Activated effector memory CD4-positive, alpha-beta T cell treated with anti-CD3 and anti-CD28 coated beads, Interleukin-2, amount 50 U/mL, for 16 hours (primary cell): Measurements from ENCODE around the gene PRXL2A.

Source experiments
- DNase-seq: peaks from one replicate; pipeline ENCODE4 v3.0.0-alpha.2; 2020

The PRXL2A gene

DNA sequence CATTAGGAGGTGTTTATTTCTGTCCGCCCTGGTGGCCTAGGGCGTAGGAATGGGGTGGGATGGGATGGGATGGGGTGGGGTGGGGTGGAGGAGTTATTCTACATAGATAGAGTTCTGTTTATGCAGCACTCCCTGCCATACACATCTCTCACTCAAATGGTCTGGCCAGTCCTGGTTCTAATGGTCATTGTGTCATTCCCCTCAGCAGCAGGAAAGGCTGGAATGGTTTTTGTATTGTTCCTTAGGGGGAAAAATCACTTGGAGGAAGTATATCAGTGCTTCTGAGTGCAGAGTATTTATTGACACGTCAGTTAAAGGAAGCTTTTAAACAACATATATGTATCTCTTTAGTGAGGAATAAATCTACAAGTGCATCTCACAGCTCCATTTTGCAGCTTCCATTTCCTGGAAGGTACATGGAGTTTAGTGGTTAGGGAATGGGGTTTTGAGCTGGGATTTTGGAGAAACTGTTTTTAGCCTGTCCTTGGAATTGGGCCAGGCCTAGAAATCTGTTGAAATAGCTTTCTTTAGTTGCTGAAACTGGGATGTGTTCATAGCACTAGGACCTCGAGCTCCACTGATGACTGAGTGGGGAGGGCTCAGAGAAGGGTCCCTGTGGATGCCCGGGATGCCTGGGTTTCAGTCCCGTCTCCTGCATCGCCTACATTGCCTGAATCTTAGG, 54.1 kb downstream of the PRXL2A start:
- DNase-seq: peak; percentile 51

DNA sequence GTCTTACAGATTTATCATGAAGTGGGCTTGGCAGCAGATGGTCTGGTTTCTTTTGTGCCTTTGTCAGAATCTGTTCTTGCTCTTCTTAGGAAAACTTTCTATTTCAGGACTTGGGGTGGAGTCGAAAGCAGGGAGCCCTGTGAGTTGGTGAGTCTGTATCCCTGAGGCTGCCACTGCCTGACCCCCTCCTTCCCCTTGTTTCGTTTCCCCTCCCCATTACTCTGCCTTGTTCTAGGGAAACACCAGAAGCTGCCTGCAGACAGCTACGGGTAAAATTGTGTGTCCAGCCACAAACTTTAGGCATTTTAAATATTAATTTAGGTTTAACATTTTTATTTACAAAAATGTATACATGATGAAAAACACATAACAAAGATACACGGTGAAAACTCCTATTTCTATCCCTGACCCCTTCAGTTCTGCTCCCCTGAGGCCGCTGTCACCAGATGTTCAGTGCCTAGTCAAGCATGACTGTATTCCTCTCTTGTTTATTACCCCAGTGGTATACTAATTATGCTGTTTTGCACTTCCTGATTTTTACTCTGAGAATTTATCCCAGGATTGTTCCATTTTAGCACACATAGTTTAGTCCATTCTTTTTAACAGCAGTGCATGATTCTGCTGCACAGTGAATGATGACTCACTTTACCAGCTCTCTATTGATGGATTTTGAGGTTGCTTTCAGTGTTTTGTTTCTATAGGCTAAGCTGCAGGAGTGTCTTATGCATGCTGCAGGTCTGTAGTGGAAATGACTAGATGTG, 54.8 kb downstream of the PRXL2A start:
- no peak for DNase-seq

DNA sequence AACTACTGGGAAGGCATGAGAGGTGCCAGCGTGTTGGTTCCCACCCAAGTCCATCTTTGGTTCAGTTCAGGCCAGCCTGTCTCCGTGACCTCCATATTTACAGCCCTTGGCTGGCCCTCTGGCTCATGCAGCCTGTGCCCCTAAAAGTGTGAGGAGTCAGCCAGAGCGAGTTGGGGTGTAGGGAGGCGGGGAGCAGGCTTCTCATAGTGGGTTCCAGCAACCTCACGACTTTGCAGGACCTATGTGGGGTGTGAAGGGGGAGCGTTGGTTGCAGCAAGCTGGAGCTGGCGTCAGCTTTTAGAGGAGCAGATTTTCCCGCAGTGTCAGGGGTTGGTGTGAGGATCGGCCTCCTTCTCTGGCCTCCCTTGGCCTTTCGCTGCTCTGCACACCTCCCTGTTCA, 55.5 kb downstream of the PRXL2A start:
- DNase-seq: no peak

DNA sequence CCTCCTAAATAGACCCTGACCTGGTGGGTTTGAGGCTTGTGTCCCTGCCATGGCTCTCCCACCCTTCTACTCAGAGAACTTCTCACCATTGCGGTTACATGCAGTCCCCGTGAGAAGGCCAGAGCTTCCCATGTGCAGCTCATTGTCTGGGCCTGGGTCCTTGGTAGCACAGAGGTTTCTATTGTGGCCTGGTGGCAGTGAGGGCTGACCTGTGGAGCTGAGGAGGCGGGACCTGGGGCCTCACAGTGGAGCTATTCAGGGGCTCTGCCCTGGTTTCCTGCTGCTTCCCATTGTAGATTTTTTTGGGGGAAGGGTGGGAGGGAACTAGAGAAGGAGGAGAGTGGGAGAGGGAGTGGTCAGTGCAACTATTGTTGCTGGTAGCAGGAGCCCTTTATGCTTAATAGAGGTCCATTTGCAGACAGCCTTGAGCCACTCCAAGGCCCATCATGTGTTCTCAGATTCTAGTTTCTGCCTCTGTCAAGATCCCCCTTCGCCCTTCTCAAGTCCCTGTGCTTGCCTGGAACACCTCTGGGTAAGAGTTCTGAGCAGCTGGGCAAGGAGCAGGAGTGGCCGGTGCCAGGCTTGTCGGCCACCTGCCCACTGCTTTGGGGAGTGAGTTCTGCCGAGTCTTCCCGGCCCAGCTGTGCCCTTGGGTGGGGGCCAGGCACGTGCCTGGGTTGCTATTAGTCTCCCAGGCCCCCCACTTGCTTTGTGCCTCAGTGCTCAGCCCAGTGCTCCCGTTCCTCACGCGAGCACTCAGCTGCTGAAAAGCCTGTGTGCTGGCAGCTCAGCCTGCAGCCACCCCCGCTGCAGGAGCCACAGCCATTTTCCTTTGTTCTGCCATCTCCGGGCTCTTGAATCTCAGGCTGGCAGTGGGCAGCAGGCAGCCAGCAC, 56.5 kb downstream of the PRXL2A start:
- peak; percentile 75 for DNase-seq

- no peak for DNase-seq
These were observed 57.1 kb downstream of the PRXL2A start for GRCh38 chr10:80465451-80465835.

- DNase-seq: peak; percentile 82
These were observed 57.7 kb downstream of the PRXL2A start for GRCh38 chr10:80465839-80466590.

DNA sequence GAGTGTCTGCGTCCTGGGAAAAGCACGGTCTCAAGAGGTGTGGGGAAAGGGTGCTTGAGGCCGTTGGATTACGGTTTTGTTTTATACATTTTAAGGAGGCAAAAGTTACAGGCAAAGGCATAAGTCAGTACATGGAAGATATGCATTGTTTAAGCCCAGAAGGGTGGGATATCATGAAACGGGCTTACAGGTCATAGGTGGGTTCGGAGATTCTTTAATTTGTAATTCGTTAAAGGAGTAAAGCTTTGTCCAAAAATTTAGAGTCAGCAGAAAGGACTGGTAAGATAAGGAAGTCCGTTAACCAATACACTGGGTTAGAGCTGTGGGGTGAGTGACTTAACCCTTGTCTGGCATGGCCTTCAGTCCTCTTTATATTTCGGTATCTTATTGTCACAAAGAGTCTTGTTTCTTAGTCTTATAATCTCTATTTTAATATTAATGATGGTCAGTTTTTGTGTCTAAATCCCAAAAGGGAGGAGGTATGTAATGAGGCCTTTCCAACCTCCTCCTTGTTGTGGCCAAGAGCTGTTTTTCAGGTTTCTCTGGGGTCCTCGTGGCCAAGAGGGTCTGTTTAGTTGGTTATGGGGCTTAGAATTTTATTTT, 58.5 kb downstream of the PRXL2A start:
- no peak for DNase-seq

GRCh38 chr10:80468002-80468401, 59.7 kb downstream of the PRXL2A start:
- DNase-seq: peak; percentile 87

- DNase-seq: peak; percentile 70
These were observed 60.6 kb downstream of the PRXL2A start for GRCh38 chr10:80468806-80469421.

DNA sequence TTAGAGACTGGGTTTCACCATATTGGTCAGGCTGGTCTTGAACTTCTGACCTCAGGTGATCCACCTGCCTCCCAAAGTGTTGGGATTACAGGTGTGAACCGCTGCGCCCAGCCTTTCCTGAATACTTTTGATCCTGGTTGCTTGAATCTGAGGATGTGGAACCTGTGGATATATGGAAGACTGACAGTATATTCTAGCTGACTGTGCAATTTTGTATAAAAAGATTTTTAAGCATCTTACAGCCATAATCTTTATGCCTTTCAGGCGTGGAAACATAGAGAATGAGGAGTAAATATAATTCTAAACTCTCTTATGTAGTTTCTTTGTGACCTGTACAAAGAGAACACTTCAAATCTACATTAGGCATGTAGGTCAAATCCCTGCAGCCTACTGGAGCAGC, 61.9 kb downstream of the PRXL2A start:
- no peak for DNase-seq

DNA sequence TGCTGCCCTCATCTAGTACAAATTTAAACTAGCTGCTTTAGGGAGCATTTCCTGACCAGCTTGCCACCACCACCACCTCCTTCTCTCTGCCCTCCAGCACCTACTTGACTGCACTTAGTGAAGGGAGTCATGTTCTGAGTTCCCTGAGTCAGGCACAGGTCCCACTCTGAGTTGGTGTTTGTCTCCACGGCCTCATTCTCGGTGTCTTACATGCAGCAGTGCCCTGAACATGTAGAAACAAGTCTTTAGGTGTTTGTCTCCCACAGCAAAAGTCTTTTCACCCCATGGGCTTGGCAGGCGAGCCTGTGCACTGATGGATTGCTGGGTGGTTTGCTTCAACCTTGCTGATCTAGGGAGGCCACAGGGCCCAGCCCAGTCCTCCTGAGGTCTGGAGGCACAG, 62.6 kb downstream of the PRXL2A start:
- peak; percentile 72 for DNase-seq

- peak; percentile 83 for DNase-seq
These were observed 63.4 kb downstream of the PRXL2A start for GRCh38 chr10:80471715-80472233.

GRCh38 chr10:80472234-80473095, 64.1 kb downstream of the PRXL2A start:
- DNase-seq: peak; percentile 76

- peak; percentile 62 for DNase-seq
These were observed 64.8 kb downstream of the PRXL2A start for GRCh38 chr10:80473096-80473657.

DNA sequence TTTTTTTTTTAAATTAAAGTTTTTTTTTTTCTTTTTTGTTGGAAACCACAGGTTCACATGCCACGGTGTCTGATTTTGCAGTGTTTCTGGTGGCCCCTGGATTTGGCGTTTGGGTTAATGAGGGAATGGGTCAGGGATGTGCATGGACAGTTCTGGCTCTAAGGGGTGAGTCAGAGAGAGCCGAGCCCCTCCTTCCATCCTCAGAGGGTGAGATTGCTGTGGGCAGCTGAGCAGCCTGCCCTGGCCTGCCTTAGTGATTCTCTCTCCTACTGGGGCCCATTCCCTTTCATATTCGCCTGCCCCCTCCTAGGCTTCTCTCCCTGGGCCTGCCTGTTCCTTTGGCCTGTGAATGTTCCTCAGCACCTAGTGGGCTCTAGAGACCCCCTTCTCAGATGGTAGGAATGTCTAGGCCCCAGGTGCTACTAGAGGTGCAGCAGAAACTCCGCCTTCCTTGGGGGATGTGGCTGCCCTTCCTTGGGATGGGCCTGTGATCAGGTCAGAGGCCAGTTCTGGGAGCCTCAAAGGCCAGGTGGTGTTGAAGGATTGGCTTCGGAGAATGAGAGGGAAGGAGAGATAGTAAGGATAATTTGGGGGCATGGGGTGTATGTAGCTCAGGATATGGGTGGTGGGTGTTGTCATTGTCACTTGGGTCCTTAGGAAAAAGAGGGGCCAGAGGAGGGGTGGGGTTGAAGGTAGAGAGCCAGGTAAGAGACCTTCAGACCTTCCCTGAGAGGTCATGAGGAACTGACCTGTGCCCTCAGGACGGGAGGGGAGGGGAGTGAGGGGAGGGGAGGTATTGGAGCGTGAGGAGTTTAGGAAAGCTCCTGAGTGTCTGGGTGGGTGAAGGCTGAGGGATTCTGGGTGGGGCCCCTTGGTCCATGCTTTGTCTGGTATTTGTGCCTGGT, 65.6 kb downstream of the PRXL2A start:
- peak; percentile 59 for DNase-seq

DNA sequence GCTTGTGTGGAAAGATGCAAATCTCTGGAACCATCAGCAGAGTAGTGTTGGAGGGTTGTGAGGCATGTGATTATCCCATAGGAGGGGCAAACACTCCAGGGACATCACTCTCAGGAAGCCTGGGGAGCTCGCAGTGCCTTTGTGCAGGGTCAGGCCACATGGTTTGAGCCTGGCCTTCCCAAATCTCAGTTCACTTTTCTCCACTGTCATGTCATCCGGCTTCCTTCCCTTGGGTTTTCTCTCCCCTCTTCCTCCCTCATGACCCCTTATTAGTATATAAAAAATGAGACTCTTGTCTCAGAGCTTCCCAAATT, 66.2 kb downstream of the PRXL2A start:
- no peak for DNase-seq

- peak; percentile 54 for DNase-seq
These were observed 66.6 kb downstream of the PRXL2A start for GRCh38 chr10:80474941-80475340.

DNA sequence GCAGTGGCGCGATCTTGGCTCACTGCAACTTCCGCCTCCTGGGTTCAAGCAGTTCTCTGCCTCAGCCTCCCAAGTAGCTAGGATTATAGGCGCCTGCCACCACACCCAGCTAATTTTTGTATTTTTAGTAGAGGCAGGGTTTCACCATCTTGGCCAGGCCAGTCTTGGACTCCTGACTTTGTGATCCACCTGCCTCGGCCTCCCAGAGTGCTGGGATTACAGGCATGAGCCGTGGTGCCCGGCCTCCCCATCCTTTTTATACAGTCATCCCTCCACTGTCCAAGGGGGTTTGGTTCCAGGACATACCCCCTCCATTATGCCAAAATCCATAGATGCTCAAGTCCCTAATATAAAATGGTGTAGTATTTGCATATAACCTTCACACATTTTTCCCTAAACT, 67.3 kb downstream of the PRXL2A start:
- peak; percentile 39 for DNase-seq

DNA sequence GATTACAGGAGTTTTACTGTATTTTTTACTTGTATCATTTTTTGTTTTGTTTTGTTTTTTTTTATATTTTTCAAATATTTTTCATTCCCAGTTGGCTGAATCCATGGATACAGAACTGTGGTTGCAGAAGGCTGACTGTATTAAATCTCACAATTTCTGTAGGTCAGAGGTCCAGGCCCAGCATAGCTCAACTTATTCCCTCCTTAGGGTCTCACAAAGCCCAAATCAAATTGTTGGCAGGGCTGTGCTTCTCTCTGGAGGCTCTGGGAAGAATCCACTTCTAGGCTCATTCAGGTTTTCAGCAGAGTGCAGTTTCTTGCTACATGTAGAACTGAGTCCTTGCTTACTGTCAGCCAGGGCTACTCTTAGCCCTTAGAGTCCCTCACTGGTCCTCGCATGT, 68.3 kb downstream of the PRXL2A start:
- DNase-seq: peak; percentile 36
